HepG2 (cell line): ENCODE data around the gene SLC9B2. TPM values are rescaled to one million over a fixed set of nuclear protein-coding genes. Genes with fewer than 3 reads are reported as not detected.

Experiments
- GABPB1 ChIP-seq: IDR thresholded peaks from 2 replicates; pipeline ENCODE4 v1.6.1; 2016; ENCODE audit warnings: mild to moderate bottlenecking, missing genetic modification reagents, moderate library complexity, missing compliant biosample characterization
- GZF1 ChIP-seq: sonication (generic); formaldehyde crosslinking; IDR thresholded peaks from 2 replicates; pipeline ENCODE4 v1.5.1; 2020; ENCODE audit warnings: mild to moderate bottlenecking, missing genetic modification reagents
- NFIB ChIP-seq: sonication (generic); formaldehyde crosslinking; IDR thresholded peaks from 2 replicates; pipeline ENCODE4 v1.9.0; 2021; ENCODE audit warnings: missing genetic modification reagents, mild to moderate bottlenecking, borderline replicate concordance
- SNAI1 ChIP-seq: sonication (generic); formaldehyde crosslinking; IDR thresholded peaks from 2 replicates; pipeline ENCODE4 v1.5.0; 2020; ENCODE audit warnings: mild to moderate bottlenecking, missing genetic modification reagents, borderline replicate concordance
- XRCC5 ChIP-seq: fragments of 200-400 bp; formaldehyde crosslinking; optimal IDR thresholded peaks from 2 replicates; pipeline ENCODE3; 2017; ENCODE audit warnings: mild to moderate bottlenecking, low read length
- YEATS4 ChIP-seq: sonication (generic); formaldehyde crosslinking; IDR thresholded peaks from 2 replicates; pipeline ENCODE4 v1.4.0; 2020; ENCODE audit warnings: missing genetic modification reagents, borderline replicate concordance
- ZBTB8A ChIP-seq: sonication (generic); formaldehyde crosslinking; IDR thresholded peaks from 2 replicates; pipeline ENCODE4 v1.4.0; 2020; ENCODE audit warnings: mild to moderate bottlenecking, low read depth, missing genetic modification reagents, borderline replicate concordance
- ZNF121 ChIP-seq: sonication (generic); formaldehyde crosslinking; IDR thresholded peaks from 2 replicates; pipeline ENCODE4 v1.5.0; 2020; ENCODE audit warnings: mild to moderate bottlenecking, missing genetic modification reagents
- ZNF17 ChIP-seq: sonication (generic); formaldehyde crosslinking; IDR thresholded peaks from 2 replicates; pipeline ENCODE4 v1.5.0; 2020; ENCODE audit warnings: mild to moderate bottlenecking, missing genetic modification reagents
- ZNF230 ChIP-seq: sonication (generic); formaldehyde crosslinking; IDR thresholded peaks from 2 replicates; pipeline ENCODE4 v1.4.0; 2020; ENCODE audit warnings: mild to moderate bottlenecking, missing genetic modification reagents
- ZNF496 ChIP-seq: sonication (generic); formaldehyde crosslinking; IDR thresholded peaks from 2 replicates; pipeline ENCODE4 v1.8.1; 2023; ENCODE audit warnings: mild to moderate bottlenecking, moderate library complexity, missing genetic modification reagents; ENCODE audit not compliant: insufficient replicate concordance
- ZNF567 ChIP-seq: sonication (generic); formaldehyde crosslinking; IDR thresholded peaks from 2 replicates; pipeline ENCODE4 v1.8.1; 2023; ENCODE audit warnings: mild to moderate bottlenecking, missing genetic modification reagents, borderline replicate concordance
- ZNF674 ChIP-seq: sonication (generic); formaldehyde crosslinking; IDR thresholded peaks from 2 replicates; pipeline ENCODE4 v1.5.0; 2020; ENCODE audit warnings: low read depth, mild to moderate bottlenecking, missing genetic modification reagents
- ZSCAN31 ChIP-seq: sonication (generic); formaldehyde crosslinking; IDR thresholded peaks from 2 replicates; pipeline ENCODE4 v1.5.0; 2020; ENCODE audit warnings: low read depth, mild to moderate bottlenecking, missing genetic modification reagents
- polyA plus RNA-seq, 8 experiments: library from polyadenylated mRNA; depleted of rRNA in 3 of 8; stranded (reverse) in 7 of 8; unstranded in 1 of 8; fragments of >200 nt; fragmentation: Illumina TruSeq in 4 of 8; extraction: Trizol in 4 of 8; gene quantifications; 2 replicates each; pipeline versions ENCODE4 v1.2.1 to v1.2.3, GENCODE V29; 2011 to 2016; ENCODE audit warnings: low read depth in 4 of 8, missing spikeins in 1 of 8, mixed read lengths in 1 of 8; ENCODE audit not compliant: insufficient read depth in 1 of 8
- total RNA-seq, 5 experiments: library from RNA; depleted of rRNA; stranded (reverse); fragments of >200 nt; fragmentation: Illumina TruSeq; extraction: Trizol; gene quantifications; 2 replicates each; pipeline ENCODE4 v1.2.3, GENCODE V29; 2016; ENCODE audit warnings: low read depth in 1 of 5
- TF ChIP-seq, protein P1 (sequence below): sonication (generic); formaldehyde crosslinking; IDR thresholded peaks from 2 replicates; pipeline ENCODE4 v1.4.0; 2020; ENCODE audit warnings: missing genetic modification reagents
- TF ChIP-seq, protein P2 (sequence below): sonication (generic); formaldehyde crosslinking; IDR thresholded peaks from 2 replicates; pipeline ENCODE4 v1.4.0; 2020; ENCODE audit warnings: mild to moderate bottlenecking, missing genetic modification reagents

SLC9B2 gene
- total and polyA plus RNA-seq, 2 of the 13 experiments (the other 11 are each of a cell fraction or from before 2014, with no cell fraction given): 23.5 to 38.5 TPM

DNA sequence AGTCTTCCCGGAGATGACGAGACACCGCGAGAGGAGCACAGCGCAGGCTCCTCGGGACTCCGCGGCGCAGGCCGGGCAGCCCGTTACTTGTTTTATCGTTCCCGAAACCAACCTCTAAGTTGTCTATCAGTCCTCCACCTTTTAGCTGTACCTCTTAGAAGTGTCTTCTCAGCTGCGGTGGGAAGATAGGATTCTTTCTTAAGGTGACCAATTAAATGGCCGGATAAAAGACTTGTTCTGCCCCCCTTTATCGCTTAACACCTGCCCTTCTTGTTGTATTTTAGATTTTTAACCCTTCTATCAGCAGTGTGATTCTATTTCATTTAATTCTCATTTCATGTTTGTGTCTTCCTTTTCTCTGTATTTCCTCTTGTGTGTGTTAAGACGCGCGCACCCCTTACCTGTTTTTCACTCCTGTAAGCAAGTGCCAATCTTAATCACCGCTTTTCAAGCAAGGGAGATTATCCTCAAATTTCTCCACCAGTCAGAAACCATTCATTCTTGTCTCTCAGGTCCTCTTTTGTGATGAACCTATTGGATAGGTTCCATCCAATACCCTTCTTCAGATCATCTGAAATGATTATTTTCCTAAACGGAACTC lies at the start of gene SLC9B2 (continued):
- TF ChIP-seq ZNF567 (CRISPR knock-in tag): no peak
- no peak for TF ChIP-seq ZNF496 (CRISPR knock-in tag)
- TF ChIP-seq, protein P1, sequence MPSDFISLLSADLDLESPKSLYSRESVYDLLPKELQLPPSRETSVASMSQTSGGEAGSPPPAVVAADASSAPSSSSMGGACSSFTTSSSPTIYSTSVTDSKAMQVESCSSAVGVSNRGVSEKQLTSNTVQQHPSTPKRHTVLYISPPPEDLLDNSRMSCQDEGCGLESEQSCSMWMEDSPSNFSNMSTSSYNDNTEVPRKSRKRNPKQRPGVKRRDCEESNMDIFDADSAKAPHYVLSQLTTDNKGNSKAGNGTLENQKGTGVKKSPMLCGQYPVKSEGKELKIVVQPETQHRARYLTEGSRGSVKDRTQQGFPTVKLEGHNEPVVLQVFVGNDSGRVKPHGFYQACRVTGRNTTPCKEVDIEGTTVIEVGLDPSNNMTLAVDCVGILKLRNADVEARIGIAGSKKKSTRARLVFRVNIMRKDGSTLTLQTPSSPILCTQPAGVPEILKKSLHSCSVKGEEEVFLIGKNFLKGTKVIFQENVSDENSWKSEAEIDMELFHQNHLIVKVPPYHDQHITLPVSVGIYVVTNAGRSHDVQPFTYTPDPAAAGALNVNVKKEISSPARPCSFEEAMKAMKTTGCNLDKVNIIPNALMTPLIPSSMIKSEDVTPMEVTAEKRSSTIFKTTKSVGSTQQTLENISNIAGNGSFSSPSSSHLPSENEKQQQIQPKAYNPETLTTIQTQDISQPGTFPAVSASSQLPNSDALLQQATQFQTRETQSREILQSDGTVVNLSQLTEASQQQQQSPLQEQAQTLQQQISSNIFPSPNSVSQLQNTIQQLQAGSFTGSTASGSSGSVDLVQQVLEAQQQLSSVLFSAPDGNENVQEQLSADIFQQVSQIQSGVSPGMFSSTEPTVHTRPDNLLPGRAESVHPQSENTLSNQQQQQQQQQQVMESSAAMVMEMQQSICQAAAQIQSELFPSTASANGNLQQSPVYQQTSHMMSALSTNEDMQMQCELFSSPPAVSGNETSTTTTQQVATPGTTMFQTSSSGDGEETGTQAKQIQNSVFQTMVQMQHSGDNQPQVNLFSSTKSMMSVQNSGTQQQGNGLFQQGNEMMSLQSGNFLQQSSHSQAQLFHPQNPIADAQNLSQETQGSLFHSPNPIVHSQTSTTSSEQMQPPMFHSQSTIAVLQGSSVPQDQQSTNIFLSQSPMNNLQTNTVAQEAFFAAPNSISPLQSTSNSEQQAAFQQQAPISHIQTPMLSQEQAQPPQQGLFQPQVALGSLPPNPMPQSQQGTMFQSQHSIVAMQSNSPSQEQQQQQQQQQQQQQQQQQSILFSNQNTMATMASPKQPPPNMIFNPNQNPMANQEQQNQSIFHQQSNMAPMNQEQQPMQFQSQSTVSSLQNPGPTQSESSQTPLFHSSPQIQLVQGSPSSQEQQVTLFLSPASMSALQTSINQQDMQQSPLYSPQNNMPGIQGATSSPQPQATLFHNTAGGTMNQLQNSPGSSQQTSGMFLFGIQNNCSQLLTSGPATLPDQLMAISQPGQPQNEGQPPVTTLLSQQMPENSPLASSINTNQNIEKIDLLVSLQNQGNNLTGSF: no peak
- TF ChIP-seq ZNF17 (CRISPR knock-in tag): no peak
- TF ChIP-seq, protein P2, sequence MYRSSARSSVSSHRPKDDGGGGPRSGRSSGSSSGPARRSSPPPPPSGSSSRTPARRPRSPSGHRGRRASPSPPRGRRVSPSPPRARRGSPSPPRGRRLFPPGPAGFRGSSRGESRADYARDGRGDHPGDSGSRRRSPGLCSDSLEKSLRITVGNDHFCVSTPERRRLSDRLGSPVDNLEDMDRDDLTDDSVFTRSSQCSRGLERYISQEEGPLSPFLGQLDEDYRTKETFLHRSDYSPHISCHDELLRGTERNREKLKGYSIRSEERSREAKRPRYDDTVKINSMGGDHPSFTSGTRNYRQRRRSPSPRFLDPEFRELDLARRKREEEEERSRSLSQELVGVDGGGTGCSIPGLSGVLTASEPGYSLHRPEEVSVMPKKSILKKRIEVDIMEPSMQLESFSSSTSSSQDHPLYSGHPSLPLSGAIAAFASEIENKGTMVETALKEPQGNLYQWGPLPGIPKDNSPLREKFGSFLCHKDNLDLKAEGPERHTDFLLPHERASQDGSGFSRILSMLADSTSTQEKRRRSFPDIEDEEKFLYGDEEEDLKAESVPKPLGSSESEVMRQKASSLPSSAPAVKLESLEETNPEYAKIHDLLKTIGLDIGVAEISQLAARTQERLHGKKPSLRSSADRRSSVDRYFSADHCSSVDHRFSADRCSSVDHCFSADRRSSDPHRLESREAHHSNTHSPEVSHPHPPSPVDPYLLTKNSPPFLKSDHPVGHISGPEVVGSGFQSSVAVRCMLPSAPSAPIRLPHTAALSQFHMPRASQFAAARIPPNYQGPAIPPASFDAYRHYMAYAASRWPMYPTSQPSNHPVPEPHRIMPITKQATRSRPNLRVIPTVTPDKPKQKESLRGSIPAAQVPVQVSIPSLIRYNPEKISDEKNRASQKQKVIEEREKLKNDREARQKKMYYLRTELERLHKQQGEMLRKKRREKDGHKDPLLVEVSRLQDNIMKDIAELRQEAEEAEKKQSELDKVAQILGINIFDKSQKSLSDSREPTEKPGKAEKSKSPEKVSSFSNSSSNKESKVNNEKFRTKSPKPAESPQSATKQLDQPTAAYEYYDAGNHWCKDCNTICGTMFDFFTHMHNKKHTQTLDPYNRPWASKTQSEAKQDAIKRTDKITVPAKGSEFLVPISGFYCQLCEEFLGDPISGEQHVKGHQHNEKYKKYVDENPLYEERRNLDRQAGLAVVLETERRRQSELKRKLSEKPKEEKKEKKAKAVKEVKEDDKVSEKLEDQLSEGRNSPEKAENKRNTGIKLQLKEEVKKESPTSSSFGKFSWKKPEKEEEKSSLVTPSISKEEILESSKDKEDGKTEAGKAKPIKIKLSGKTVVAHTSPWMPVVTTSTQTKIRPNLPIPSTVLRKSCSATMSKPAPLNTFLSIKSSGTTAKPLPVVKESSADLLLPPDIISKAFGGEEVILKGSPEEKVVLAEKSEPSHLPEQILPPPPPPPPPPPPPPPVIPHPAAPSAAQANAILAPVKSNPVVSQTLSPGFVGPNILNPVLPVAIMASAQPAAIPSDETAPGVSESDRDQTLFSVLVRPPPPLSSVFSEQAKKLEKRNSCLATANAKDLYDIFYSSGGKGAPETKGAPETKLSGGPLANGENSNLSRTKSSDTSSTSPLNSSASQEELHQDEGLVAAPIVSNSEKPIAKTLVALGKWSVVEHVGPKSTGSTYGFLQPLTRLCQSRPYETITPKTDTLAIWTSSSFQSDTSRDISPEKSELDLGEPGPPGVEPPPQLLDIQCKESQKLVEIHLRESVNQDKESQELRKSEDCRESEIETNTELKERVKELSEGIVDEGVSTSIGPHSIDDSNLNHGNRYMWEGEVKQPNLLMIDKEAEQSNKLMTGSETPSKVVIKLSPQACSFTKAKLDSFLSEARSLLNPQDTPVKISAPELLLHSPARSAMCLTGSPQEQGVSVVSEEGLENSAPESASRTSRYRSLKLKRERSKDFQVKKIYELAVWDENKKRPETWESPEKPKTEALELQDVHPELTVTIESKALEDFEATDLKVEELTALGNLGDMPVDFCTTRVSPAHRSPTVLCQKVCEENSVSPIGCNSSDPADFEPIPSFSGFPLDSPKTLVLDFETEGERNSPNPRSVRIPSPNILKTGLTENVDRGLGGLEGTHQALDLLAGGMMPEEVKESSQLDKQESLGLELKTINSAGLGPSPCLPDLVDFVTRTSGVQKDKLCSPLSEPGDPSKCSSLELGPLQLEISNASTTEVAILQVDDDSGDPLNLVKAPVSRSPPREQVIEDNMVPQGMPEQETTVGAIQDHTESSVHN (CRISPR knock-in tag): no peak
- no peak for TF ChIP-seq ZBTB8A
- TF ChIP-seq ZNF121: no peak
- TF ChIP-seq XRCC5: no peak
- TF ChIP-seq ZNF230 (CRISPR knock-in tag): no peak
- TF ChIP-seq ZNF674 (CRISPR knock-in tag): no peak
- TF ChIP-seq YEATS4 (CRISPR knock-in tag): peak; percentile 0; the same call in 1 of the 2 replicates
- peak; percentile 31; the same call in 1 of the 2 replicates for TF ChIP-seq SNAI1 (CRISPR knock-in tag)
- TF ChIP-seq GZF1 (CRISPR knock-in tag): no peak
- no peak for TF ChIP-seq ZSCAN31 (CRISPR knock-in tag)
- no peak for TF ChIP-seq NFIB (CRISPR knock-in tag)
- TF ChIP-seq GABPB1 (CRISPR knock-in tag): no peak
